Nucleus accumbens (tissue), 56 donors: ENCODE data around the gene CLRN1.

Experiments
- DNase-seq, 56 donors: peaks; one replicate each; lab custom pipeline; 2025; lab: John Stamatoyannopoulos, UW

The CLRN1 gene

GRCh38 chr3:150878290-150878689 is 94.2 kb downstream of the CLRN1 start:
- DNase-seq: no peak

GRCh38 chr3:150877303-150877702 is 95.2 kb downstream of the CLRN1 start:
- DNase-seq: no peak

GRCh38 chr3:150876611-150877265 is 95.8 kb downstream of the CLRN1 start:
- DNase-seq: peak in 3 of 56 donors; percentile 3 to 6 (median 3)
